NB4 (cell line): ENCODE measurements around the gene TMEM232.

ENCODE experiments used
- CTCF ChIP-seq: IDR thresholded peaks from one replicate; pipeline ENCODE4 v1.5.1; 2012; ENCODE audit warnings: low read depth, low read length
- MAX ChIP-seq: IDR thresholded peaks from 2 replicates; pipeline ENCODE4 v1.6.1; 2011; ENCODE audit warnings: low read depth, low read length
- POLR2A ChIP-seq: IDR thresholded peaks from 2 replicates; pipeline ENCODE4 v1.6.1; 2011; ENCODE audit warnings: mild to moderate bottlenecking; ENCODE audit not compliant: insufficient read length; ENCODE audit errors: extremely low read depth

DNA sequence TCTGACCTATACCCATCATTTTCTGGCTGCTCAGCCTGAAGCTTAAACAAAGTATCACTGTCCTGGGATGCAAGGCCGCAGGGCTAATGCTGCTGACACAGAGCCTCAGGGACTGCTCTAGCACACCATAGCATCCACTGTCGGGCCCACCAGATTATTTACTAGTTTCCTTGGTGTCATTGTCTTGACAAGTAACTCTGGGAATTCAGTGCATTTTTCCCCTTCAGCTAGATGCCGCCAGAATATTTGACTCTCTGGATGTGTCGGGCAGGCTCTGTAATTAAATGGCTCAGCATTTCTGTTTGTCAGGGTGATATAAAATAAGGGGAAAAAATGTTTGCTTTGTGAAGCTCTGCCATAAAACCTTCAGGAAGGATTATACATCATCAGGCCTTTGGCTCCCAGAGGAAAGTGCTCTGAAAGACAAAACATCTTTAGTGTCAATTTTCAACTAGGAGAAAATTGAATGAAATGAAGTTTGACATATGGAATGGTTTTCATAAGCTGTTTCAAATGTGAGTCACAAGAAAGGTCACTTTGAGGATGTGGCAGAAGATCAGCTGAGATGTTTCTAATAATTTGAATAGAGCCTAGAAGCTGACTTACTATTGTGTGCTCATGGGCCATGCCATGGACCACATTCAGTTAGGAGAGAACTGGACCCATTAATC is 350.1 kb downstream of the TMEM232 start:
- TF ChIP-seq POLR2A: no peak
- TF ChIP-seq CTCF: no peak
- TF ChIP-seq MAX: no peak
